ENCODE data around the gene POLR2E. TPM values are rescaled to one million over a fixed set of nuclear protein-coding genes. Genes with fewer than 3 reads are reported as not detected.
A peak's percentile ranks its signal among the peaks of the same experiment; 100 is the strongest.

POLR2E gene
- total and polyA plus RNA-seq, 10 of the 15 experiments (the other 5 are each of a cell fraction or from before 2014, with no cell fraction given), result 4.0 to 487 (median 200) TPM

DNA sequence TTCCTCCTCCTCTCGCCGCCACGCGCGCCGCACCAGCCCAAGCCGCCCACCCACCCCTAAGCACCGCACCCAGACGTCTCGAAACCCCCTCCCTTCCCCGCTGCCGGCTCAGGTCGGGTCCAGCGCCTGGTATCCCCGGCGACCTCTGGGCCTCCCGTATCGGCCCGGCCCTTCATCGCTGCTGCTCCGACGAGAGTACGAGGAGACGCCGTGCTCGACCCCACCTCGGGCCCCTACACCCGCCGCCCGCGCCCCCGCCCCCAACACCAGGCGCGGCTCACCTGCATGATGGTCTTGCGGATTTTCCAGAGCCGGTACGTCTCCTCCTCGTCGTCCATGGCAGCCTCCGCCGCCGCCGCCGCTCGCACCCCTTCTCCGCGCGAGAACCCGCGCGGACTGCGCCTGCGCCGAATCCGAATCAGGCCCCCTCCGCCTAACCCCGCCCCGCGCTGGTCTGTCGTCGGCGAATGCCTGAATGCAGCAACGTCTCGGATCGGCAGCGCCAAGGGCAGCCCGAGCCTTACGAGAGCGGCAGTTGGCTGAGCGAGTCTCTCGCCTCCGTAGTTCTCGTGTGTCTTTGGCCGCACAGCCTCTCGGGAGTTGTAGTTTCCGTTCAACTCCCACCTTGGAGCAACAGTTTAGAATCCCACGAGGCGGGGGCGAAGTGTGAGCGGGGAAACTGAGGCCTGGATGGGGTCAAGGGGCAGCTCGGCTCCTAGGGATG lies at the start of gene POLR2E (continued):
- TF ChIP-seq, protein P1, sequence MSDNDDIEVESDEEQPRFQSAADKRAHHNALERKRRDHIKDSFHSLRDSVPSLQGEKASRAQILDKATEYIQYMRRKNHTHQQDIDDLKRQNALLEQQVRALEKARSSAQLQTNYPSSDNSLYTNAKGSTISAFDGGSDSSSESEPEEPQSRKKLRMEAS (IDR thresholded peaks at IDR 0.05; ENCODE audit: low read depth, low read length), result peak; percentile 98
- TF ChIP-seq HCFC1 (IDR thresholded peaks at IDR 0.05; ENCODE audit: low read length) (peak; percentile 97), SUZ12 (IDR thresholded peaks at IDR 0.05; ENCODE audit: unreplicated experiment) (no peak), ZNF24 (IDR thresholded peaks at IDR 0.05) (no peak), SPI1 (IDR thresholded peaks at IDR 0.05; ENCODE audit: borderline replicate concordance, insufficient read depth, low read depth, low read length) (no peak), CBX5 (IDR thresholded peaks at IDR 0.05; ENCODE audit: low read depth) (no peak), HDGF (IDR thresholded peaks at IDR 0.05) (peak; percentile 53; the same call in 1 of the 2 replicates), NR2F1 (conservative IDR thresholded peaks at IDR 0.05) (no peak), YY1 (IDR thresholded peaks at IDR 0.05; ENCODE audit: low read depth, low read length) (peak; percentile 78; the same call in 1 of the 2 replicates), STAT3 (IDR thresholded peaks at IDR 0.05; ENCODE audit: low read depth, low read length) (no peak), NR2C2 (IDR thresholded peaks at IDR 0.05; ENCODE audit: borderline replicate concordance, control insufficient read depth, insufficient read length, low read depth) (no peak), MEF2A (IDR thresholded peaks at IDR 0.05; ENCODE audit: insufficient read depth, low read depth, low read length) (peak; percentile 46; the same call in 1 of the 2 replicates), SMAD5 (IDR thresholded peaks at IDR 0.05; ENCODE audit: low read depth) (peak; percentile 55; the same call in 1 of the 2 replicates), RUNX3 (IDR thresholded peaks at IDR 0.05; ENCODE audit: low read length) (0 out of 2 replicates have a peak, but pooled peaks have one; percentile 9), CBFB (IDR thresholded peaks at IDR 0.05; ENCODE audit: low read depth) (peak; percentile 92), TCF7 (IDR thresholded peaks at IDR 0.05; ENCODE audit: borderline replicate concordance) (no peak), TAF1 (IDR thresholded peaks at IDR 0.05; ENCODE audit: borderline replicate concordance, low read depth, low read length) (peak; percentile 69; the same call in 1 of the 2 replicates), ZNF207 (IDR thresholded peaks at IDR 0.05; ENCODE audit: borderline replicate concordance) (peak; percentile 70; the same call in 1 of the 2 replicates), NFYB (IDR thresholded peaks at IDR 0.05; ENCODE audit: insufficient read depth, low read depth, low read length) (peak; percentile 13; the same call in 1 of the 2 replicates), BHLHE40 (IDR thresholded peaks at IDR 0.05; ENCODE audit: borderline replicate concordance in 1 of 2, low read depth in 2 of 2, low read length in 1 of 2) (no peak; a peak in 1 of 4 replicates), SIX5 (IDR thresholded peaks at IDR 0.05; ENCODE audit: low read depth, low read length, severe bottlenecking) (peak; percentile 87), CREM (IDR thresholded peaks at IDR 0.05; ENCODE audit: low read depth) (peak; percentile 89), TCF12 (IDR thresholded peaks at IDR 0.05; ENCODE audit: low read depth, low read length) (no peak)
- TF ChIP-seq, protein P2, sequence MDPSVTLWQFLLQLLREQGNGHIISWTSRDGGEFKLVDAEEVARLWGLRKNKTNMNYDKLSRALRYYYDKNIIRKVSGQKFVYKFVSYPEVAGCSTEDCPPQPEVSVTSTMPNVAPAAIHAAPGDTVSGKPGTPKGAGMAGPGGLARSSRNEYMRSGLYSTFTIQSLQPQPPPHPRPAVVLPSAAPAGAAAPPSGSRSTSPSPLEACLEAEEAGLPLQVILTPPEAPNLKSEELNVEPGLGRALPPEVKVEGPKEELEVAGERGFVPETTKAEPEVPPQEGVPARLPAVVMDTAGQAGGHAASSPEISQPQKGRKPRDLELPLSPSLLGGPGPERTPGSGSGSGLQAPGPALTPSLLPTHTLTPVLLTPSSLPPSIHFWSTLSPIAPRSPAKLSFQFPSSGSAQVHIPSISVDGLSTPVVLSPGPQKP (IDR thresholded peaks at IDR 0.05; ENCODE audit: low read depth, low read length), result no peak
- TF ChIP-seq, protein P3, sequence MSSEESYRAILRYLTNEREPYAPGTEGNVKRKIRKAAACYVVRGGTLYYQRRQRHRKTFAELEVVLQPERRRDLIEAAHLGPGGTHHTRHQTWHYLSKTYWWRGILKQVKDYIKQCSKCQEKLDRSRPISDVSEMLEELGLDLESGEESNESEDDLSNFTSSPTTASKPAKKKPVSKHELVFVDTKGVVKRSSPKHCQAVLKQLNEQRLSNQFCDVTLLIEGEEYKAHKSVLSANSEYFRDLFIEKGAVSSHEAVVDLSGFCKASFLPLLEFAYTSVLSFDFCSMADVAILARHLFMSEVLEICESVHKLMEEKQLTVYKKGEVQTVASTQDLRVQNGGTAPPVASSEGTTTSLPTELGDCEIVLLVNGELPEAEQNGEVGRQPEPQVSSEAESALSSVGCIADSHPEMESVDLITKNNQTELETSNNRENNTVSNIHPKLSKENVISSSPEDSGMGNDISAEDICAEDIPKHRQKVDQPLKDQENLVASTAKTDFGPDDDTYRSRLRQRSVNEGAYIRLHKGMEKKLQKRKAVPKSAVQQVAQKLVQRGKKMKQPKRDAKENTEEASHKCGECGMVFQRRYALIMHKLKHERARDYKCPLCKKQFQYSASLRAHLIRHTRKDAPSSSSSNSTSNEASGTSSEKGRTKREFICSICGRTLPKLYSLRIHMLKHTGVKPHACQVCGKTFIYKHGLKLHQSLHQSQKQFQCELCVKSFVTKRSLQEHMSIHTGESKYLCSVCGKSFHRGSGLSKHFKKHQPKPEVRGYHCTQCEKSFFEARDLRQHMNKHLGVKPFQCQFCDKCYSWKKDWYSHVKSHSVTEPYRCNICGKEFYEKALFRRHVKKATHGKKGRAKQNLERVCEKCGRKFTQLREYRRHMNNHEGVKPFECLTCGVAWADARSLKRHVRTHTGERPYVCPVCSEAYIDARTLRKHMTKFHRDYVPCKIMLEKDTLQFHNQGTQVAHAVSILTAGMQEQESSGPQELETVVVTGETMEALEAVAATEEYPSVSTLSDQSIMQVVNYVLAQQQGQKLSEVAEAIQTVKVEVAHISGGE (CRISPR knock-in tag; IDR thresholded peaks at IDR 0.05), result no peak
- TF ChIP-seq, protein P4, sequence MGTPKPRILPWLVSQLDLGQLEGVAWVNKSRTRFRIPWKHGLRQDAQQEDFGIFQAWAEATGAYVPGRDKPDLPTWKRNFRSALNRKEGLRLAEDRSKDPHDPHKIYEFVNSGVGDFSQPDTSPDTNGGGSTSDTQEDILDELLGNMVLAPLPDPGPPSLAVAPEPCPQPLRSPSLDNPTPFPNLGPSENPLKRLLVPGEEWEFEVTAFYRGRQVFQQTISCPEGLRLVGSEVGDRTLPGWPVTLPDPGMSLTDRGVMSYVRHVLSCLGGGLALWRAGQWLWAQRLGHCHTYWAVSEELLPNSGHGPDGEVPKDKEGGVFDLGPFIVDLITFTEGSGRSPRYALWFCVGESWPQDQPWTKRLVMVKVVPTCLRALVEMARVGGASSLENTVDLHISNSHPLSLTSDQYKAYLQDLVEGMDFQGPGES (IDR thresholded peaks at IDR 0.05), result peak; percentile 65; the same call in 1 of the 2 replicates

All from GM12878 (cell line).